GM18520 (cell line): ENCODE data around the gene DNAJC13.
"Not testable (repeated sequence)": the region's sequence is repeated elsewhere in the genome, so short reads cannot be mapped to it uniquely, and the experiment has no call there.

Experiments used
- ATAC-seq: cut with Tn5 transposase; IDR thresholded peaks from one replicate; pipeline ENCODE4 v1.9.1; 2021; ENCODE audit not compliant: unreplicated experiment

Gene DNAJC13

GRCh38 chr3:132538072-132538471 lies 120.8 kb downstream of the DNAJC13 start:
- ATAC-seq = no peak

- ATAC-seq = no peak
These were observed 122.4 kb downstream of the DNAJC13 start for GRCh38 chr3:132539681-132540080.

- no peak for ATAC-seq
These were observed 125.3 kb downstream of the DNAJC13 start for GRCh38 chr3:132542577-132542976.

GRCh38 chr3:132543011-132543739 lies 125.9 kb downstream of the DNAJC13 start:
- no peak for ATAC-seq

GRCh38 chr3:132544130-132544529 lies 126.8 kb downstream of the DNAJC13 start:
- ATAC-seq = no peak

- ATAC-seq = no peak
These were observed 128.2 kb downstream of the DNAJC13 start for GRCh38 chr3:132545471-132545870.

GRCh38 chr3:132549169-132549568 lies 131.9 kb downstream of the DNAJC13 start:
- no peak for ATAC-seq

GRCh38 chr3:132549890-132550578 lies 132.7 kb downstream of the DNAJC13 start:
- ATAC-seq = peak; percentile 62

- ATAC-seq = no peak
These were observed 133.4 kb downstream of the DNAJC13 start for GRCh38 chr3:132550579-132551305.

GRCh38 chr3:132553826-132554225 lies 136.5 kb downstream of the DNAJC13 start:
- no peak for ATAC-seq

GRCh38 chr3:132554437-132554836 lies 137.1 kb downstream of the DNAJC13 start:
- no peak for ATAC-seq

GRCh38 chr3:132555306-132556035 lies 138.2 kb downstream of the DNAJC13 start:
- ATAC-seq = no peak

GRCh38 chr3:132556036-132556386 lies 138.7 kb downstream of the DNAJC13 start:
- not testable (repeated sequence) for ATAC-seq

- ATAC-seq = no peak
These were observed 139.3 kb downstream of the DNAJC13 start for GRCh38 chr3:132556508-132557159.

- no peak for ATAC-seq
These were observed 143.7 kb downstream of the DNAJC13 start for GRCh38 chr3:132561003-132561402.

GRCh38 chr3:132563420-132564069 lies 146.2 kb downstream of the DNAJC13 start:
- ATAC-seq = no peak

- ATAC-seq = no peak
These were observed 146.8 kb downstream of the DNAJC13 start for GRCh38 chr3:132564070-132564465.

GRCh38 chr3:132568422-132568821 lies 151.1 kb downstream of the DNAJC13 start:
- no peak for ATAC-seq

- no peak for ATAC-seq
These were observed 151.9 kb downstream of the DNAJC13 start for GRCh38 chr3:132569153-132569552.

GRCh38 chr3:132569580-132569979 lies 152.3 kb downstream of the DNAJC13 start:
- ATAC-seq = no peak
